CD4-positive, alpha-beta memory T cell (primary cell): ENCODE data around the gene CHURC1. TPM values are rescaled to one million over a fixed set of nuclear protein-coding genes. Genes with fewer than 3 reads are reported as not detected.

Experiments used
- CTCF ChIA-PET: fragments of 350-600 bp; sonication (Branson Sonifier 250); formaldehyde crosslinking; loops from one replicate; lab custom pipeline; 2021; ENCODE audit warnings: inconsistent platforms; ENCODE audit not compliant: partially characterized antibody; lab: Charles Lee
- POLR2A ChIA-PET: fragments of 350-600 bp; sonication (Branson Sonifier 250); formaldehyde crosslinking; loops from one replicate; lab custom pipeline; 2021; ENCODE audit not compliant: partially characterized antibody; lab: Charles Lee
- DNase-seq, 5 donors: peaks; one replicate each; pipeline versions ENCODE4 v3.0.0 to v3.0.0-alpha.2; 2020 to 2022; ENCODE audit warnings: mixed read lengths in 1 of 5
- H3K27ac ChIP-seq: one replicate; pipeline ENCODE4 v1.7.0; 2013; ENCODE audit warnings: low read depth, low read length
- H3K27me3 ChIP-seq: 2 replicates; pipeline ENCODE4 v1.7.0; 2013; ENCODE audit warnings: mild to moderate bottlenecking, low read length, moderate library complexity; ENCODE audit not compliant: insufficient read depth
- H3K36me3 ChIP-seq: 2 replicates; pipeline ENCODE4 v1.7.0; 2013; ENCODE audit warnings: mild to moderate bottlenecking, low read length, moderate library complexity; ENCODE audit not compliant: insufficient read depth
- H3K4me1 ChIP-seq: 2 replicates; pipeline ENCODE4 v1.7.0; 2013; ENCODE audit warnings: mild to moderate bottlenecking, low read length, moderate library complexity; ENCODE audit not compliant: insufficient read depth
- H3K4me3 ChIP-seq, 2 donors: one replicate each; pipeline ENCODE4 v1.7.0; 2013; ENCODE audit warnings: low read length in 2 of 2, mild to moderate bottlenecking in 1 of 2
- H3K9me3 ChIP-seq, 2 donors: one replicate each; pipeline ENCODE4 v1.7.0; 2013; ENCODE audit warnings: low read length in 2 of 2, control low read depth in 1 of 2; ENCODE audit not compliant: control insufficient read depth in 1 of 2
- H3K27ac Mint-ChIP-seq, 7 donors: one replicate each; pipeline ENCODE4 v1.8.0; 2020 to 2021; ENCODE audit warnings: mixed read lengths in 7 of 7, mild to moderate bottlenecking in 6 of 7, inconsistent platforms in 3 of 7, moderate library complexity in 3 of 7
- H3K27me3 Mint-ChIP-seq, 2 donors: one replicate each; pipeline ENCODE4 v1.8.0; 2020 to 2021; ENCODE audit warnings: mixed read lengths in 2 of 2
- H3K36me3 Mint-ChIP-seq, 2 donors: one replicate each; pipeline ENCODE4 v1.8.0; 2020 to 2021; ENCODE audit warnings: mixed read lengths in 2 of 2, inconsistent platforms in 1 of 2, mild to moderate bottlenecking in 1 of 2
- H3K4me1 Mint-ChIP-seq, 4 donors: one replicate each; pipeline ENCODE4 v1.8.0; 2020 to 2021; ENCODE audit warnings: mixed read lengths in 4 of 4, mild to moderate bottlenecking in 1 of 4
- H3K4me3 Mint-ChIP-seq, 8 donors: one replicate each; pipeline ENCODE4 v1.8.0; 2020 to 2021; ENCODE audit warnings: mixed read lengths in 8 of 8, mild to moderate bottlenecking in 7 of 8, moderate library complexity in 6 of 8, inconsistent platforms in 3 of 8
- H3K9me3 Mint-ChIP-seq, 8 donors: one replicate each; pipeline ENCODE4 v1.8.0; 2020 to 2021; ENCODE audit warnings: mixed read lengths in 8 of 8, mild to moderate bottlenecking in 5 of 8, inconsistent platforms in 3 of 8, moderate library complexity in 1 of 8
- intact Hi-C: fragments of 100-400 bp; cut with micrococcal nuclease; formaldehyde crosslinking; loops from one replicate; pipeline ENCODE4 v1.15.1; 2023
- polyA plus RNA-seq, 2 donors: library from polyadenylated mRNA; unstranded; fragments of 300-500 nt; fragmentation: Illumina TruSeq; gene quantifications; one replicate each; pipeline ENCODE4 v1.2.3, GENCODE V29; 2021
- total RNA-seq, 2 experiments: library from RNA; stranded (reverse); gene quantifications; one replicate each; pipeline ENCODE4 v1.2.3, GENCODE V29; 2021

CHURC1 gene
- total and polyA plus RNA-seq, 4 experiments from 2014 or later: 112 to 176 (median 132) TPM

DNA sequence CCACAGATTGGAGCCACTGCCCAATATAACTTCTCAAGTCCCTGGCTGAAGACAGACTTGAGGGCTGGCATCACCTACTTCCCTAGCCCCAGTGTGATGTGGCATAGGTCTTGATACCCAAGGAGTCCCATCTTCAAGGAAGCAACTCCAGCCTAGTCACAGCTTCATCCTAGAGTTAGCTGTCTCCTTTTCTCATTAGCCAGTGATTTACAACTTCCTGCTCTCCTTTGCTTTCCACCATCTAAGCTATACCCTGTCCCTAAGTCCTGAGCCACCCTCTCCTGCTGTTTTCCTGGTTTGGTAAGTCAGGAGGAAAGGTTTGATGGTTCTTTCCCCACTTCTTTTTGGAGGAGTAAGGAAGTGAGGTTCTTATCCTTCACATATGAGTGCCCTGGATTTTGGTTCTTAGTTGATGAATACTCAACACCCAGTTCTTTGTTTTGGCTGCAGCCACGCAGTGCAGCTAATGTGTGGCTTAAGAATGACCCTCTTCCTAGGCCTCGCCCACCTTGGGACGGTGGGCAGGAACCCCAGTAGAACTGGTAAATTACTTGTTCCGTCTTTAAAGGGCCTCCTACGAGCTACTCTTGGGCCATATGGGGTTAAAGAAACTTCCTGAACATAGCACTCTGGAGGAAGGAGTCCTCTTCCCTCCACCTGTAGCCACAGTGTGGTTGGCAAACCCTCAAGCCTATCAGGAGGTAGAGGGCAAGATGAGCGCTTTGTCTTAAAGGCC lies 32.2 kb downstream of the CHURC1 start:
- DNase-seq: no peak
- intact Hi-C loops: no loop called here
- Histone ChIP-seq H3K36me3 (peaks cover 15% of the 10 kb centered on the region), H3K4me3 (no peak overlapping the region), H3K9me3 (no peaks in the 10 kb centered on the region), H3K27me3 (no peaks in the 10 kb centered on the region), H3K4me1 (no peaks in the 10 kb centered on the region), H3K27ac (no peak overlapping the region)
- H3K4me1 Mint-ChIP-seq: peaks cover 13 to 42% (median 25%) of the 10 kb centered on the region in 4 donors
- H3K27ac Mint-ChIP-seq: peak overlapping the region in 2 of 7 donors; percentile 35 to 72
- no peaks in the 10 kb centered on the region for H3K9me3 Mint-ChIP-seq
- H3K4me3 Mint-ChIP-seq: no peak overlapping the region
- ChIA-PET CTCF (interaction anchor here (0.6 kb wide), 1 partner anchor 113 kb away, joined by 3 read pairs; no protein-coding TSS in a partner anchor), POLR2A (interaction anchor here (0.8 kb wide), 1 partner anchor 32 kb away, joined by 3 read pairs; the partner anchor contains the start of gene CHURC1)
- no peaks in the 10 kb centered on the region for H3K27me3 Mint-ChIP-seq
- peaks cover 42 to 64% of the 10 kb centered on the region in 2 donors for H3K36me3 Mint-ChIP-seq

DNA sequence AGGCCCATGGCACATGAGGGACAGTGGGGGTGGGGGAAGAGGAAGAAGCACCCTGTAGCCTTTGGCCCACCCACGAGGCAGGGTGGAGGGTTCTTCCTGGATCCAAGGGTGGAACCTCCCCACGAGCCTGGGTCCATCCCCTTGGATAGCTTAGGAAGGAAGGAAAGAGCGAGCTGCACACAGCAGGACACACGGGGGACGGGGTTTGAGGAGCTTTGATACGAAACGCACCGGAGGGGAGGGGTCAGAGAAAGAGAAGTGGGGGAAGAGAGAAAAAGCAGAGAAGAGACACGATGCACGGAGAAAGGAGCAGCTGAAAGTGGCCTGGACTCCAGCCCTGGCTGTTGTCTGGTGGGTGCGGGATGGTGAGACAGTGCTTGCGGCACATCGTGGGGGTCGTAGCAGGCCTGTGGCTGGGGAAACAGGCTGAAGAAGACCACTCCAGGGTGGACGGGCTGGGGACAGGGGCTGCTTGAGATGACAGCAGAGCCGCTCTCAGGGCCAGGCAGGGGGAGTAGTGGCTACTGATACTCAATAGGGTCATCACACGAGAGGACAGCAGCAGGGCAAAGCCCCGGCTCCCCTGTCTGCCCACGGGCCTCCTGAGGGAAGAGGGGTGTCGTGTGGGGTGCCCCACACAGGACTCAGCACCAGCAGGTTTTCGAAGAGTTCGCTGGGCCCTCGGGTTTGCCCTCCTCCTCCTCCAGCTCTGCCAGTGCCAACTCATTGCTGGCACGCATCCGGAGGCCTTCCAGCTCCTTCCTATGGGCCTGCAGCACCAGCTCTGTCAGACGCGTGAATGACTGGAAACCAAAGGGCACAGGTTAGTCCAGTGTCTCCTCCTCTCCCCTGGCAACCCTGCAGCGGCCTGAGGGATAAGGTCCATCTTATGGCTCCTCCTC lies 33.7 kb downstream of the CHURC1 start:
- intact Hi-C loops: no loop called here
- Histone ChIP-seq H3K27me3 (no peaks in the 10 kb centered on the region), H3K36me3 (peaks cover 14% of the 10 kb centered on the region), H3K9me3 (no peaks in the 10 kb centered on the region), H3K27ac (no peak overlapping the region), H3K4me1 (no peaks in the 10 kb centered on the region), H3K4me3 (no peak overlapping the region)
- Mint-ChIP-seq H3K27ac (no peak overlapping the region), H3K9me3 (no peaks in the 10 kb centered on the region), H3K4me3 (no peak overlapping the region), H3K27me3 (no peaks in the 10 kb centered on the region), H3K4me1 (peaks cover 14 to 36% (median 22%) of the 10 kb centered on the region in 4 donors), H3K36me3 (peaks cover 37 to 53% of the 10 kb centered on the region in 2 donors)
- ChIA-PET CTCF (interaction anchor here (0.8 to 1.4 kb wide), 2 partner anchors 12 to 56 kb away, joined by 3 to 7 read pairs; no protein-coding TSS in a partner anchor), POLR2A (interaction anchor here (1.0 to 1.1 kb wide), 2 partner anchors 9 to 33 kb away, joined by 4 to 5 read pairs; no protein-coding TSS in a partner anchor)
- DNase-seq: no peak

DNA sequence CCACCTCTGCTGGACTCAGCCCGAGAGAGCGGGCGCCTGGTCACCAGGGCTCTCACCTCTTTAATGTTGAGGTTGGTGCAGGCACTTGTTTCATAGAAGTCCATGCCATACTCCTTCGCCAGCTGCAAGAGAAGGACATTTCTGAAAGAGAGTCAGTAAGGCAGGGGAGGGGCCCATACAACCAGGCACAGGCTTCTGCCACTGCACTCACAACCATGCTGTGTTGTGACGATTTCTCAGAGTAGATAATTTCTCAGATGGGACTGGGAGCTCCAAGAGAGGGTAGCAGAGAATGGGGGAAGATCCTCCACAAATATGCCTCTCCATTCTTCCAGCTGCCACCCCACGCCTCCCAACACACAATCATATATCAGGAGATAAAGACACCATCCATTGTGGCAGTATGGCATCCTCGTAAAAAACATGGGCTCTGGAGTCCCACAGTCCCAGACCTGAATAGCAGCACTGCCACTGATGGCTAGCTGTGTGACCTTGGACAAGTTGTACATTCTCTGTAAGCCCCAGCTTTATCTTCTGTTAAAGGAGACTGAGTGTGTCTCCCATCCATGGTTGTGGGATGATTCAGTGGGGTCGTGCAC lies 34.5 kb downstream of the CHURC1 start:
- peaks cover 10 to 28% (median 18%) of the 10 kb centered on the region in 4 donors for H3K4me1 Mint-ChIP-seq
- H3K4me1 ChIP-seq: no peaks in the 10 kb centered on the region
- ChIA-PET POLR2A (no interaction called here), CTCF (interaction anchor here (0.7 kb wide), 1 partner anchor 542 kb away, joined by 3 read pairs; no protein-coding TSS in a partner anchor)
- H3K27me3 ChIP-seq: no peaks in the 10 kb centered on the region
- no peak overlapping the region for H3K27ac Mint-ChIP-seq
- intact Hi-C loops: no loop called here
- no peaks in the 10 kb centered on the region for H3K9me3 ChIP-seq
- H3K27me3 Mint-ChIP-seq: no peaks in the 10 kb centered on the region
- H3K27ac ChIP-seq: no peak overlapping the region
- H3K36me3 Mint-ChIP-seq: peaks cover 35 to 51% of the 10 kb centered on the region in 2 donors
- H3K4me3 ChIP-seq: no peak overlapping the region
- no peak overlapping the region for H3K4me3 Mint-ChIP-seq
- no peaks in the 10 kb centered on the region for H3K9me3 Mint-ChIP-seq
- no peak for DNase-seq
- H3K36me3 ChIP-seq: peaks cover 6% of the 10 kb centered on the region

DNA sequence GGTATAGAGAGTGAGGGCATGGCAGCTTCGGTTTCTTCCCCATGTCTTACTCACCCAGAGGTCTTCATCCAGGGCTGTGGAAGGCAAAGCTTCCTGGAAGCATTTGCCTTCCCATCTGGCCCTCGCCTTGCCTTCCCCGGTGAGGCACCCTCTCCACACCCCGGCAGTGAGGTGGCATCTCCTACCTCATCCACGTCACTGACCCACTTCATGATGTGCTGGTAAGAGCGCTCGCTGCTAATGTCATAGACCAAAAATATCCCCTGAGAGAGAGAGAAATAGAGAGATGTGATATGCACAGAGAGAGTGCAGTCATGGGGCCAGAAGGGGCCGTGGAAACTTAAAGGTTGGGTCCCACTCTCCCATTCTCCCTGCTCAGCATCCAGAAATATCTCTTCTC lies 36.6 kb downstream of the CHURC1 start:
- peak overlapping the region in 1 of 7 donors; percentile 19 for H3K27ac Mint-ChIP-seq
- Histone ChIP-seq H3K27ac (no peak overlapping the region), H3K36me3 (peaks cover 6% of the 10 kb centered on the region), H3K4me1 (no peaks in the 10 kb centered on the region), H3K27me3 (no peaks in the 10 kb centered on the region), H3K4me3 (no peak overlapping the region), H3K9me3 (no peaks in the 10 kb centered on the region)
- no peak overlapping the region for H3K4me3 Mint-ChIP-seq
- H3K27me3 Mint-ChIP-seq: no peaks in the 10 kb centered on the region
- POLR2A ChIA-PET: interaction anchor here (1.1 kb wide), 1 partner anchor 36 kb away, joined by 3 read pairs; the partner anchor contains the start of gene FNTB
- peaks cover 3 to 12% (median 8%) of the 10 kb centered on the region in 4 donors for H3K4me1 Mint-ChIP-seq
- intact Hi-C loops: no loop called here
- CTCF ChIA-PET: interaction anchor here (0.9 to 2.4 kb wide), 2 partner anchors 11 to 36 kb away, joined by 3 to 5 read pairs; partner anchors contain the start of gene FNTB
- DNase-seq: no peak
- H3K36me3 Mint-ChIP-seq: peaks cover 33 to 43% of the 10 kb centered on the region in 2 donors
- H3K9me3 Mint-ChIP-seq: no peaks in the 10 kb centered on the region

DNA sequence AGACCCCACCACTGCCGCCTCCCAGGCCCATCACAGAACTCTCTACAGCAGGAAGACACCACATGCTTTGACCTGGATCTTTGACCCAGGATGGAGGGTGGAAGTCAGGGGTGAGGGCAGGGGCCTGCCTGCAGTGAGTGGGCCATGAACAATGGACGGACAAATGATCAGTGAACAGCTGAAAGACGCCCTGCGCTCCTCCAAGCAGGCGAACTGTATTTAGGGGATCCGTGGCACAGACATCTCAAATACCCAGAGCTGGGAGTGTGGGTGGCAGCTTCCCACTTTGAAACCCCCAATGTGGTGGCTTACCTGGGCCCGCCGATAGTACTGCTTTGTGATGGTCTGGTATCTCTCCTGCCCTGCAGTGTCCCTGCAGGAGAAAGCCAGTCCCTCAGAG lies 37.0 kb downstream of the CHURC1 start:
- Histone ChIP-seq H3K4me3 (no peak overlapping the region), H3K27ac (no peak overlapping the region), H3K9me3 (no peaks in the 10 kb centered on the region), H3K36me3 (peaks cover 6% of the 10 kb centered on the region), H3K4me1 (no peaks in the 10 kb centered on the region), H3K27me3 (no peaks in the 10 kb centered on the region)
- Mint-ChIP-seq H3K4me3 (no peak overlapping the region), H3K36me3 (peaks cover 30 to 41% of the 10 kb centered on the region in 2 donors), H3K9me3 (no peaks in the 10 kb centered on the region), H3K4me1 (peaks cover 3 to 11% (median 4%) of the 10 kb centered on the region in 4 donors), H3K27me3 (no peaks in the 10 kb centered on the region), H3K27ac (peak overlapping the region in 1 of 7 donors; percentile 19)
- no peak for DNase-seq
- ChIA-PET CTCF (interaction anchor here (0.9 to 2.4 kb wide), 2 partner anchors 11 to 35 kb away, joined by 3 to 5 read pairs; partner anchors contain the start of gene FNTB), POLR2A (interaction anchor here (1.1 kb wide), 1 partner anchor 36 kb away, joined by 3 read pairs; the partner anchor contains the start of gene FNTB)
- intact Hi-C loops: no loop called here

DNA sequence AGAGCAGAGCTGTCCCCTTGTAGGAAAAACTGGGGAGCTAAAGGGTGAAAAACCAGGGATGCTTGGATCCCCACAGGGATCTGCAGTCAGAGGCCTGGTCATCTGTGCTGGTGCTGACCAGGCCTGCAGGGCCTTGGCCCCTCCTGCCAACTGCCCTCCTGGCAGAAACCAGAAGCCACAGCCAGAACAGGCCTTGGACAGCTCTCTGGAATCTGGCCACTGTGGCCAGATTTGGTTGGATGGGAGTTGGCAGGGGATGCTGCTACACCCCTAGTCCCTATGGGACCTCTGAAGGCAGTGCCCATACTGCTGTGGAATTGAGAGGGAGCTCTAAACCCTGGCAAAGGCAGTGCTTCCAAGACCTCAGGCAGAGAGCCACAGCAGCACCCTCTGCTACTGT lies 37.5 kb downstream of the CHURC1 start:
- intact Hi-C loops: no loop called here
- Mint-ChIP-seq H3K4me3 (no peak overlapping the region), H3K4me1 (peaks cover 0 to 9% (median 2%) of the 10 kb centered on the region in 4 donors), H3K27me3 (no peaks in the 10 kb centered on the region), H3K9me3 (no peaks in the 10 kb centered on the region), H3K36me3 (peaks cover 29 to 38% of the 10 kb centered on the region in 2 donors), H3K27ac (no peak overlapping the region)
- Histone ChIP-seq H3K27me3 (no peaks in the 10 kb centered on the region), H3K36me3 (peaks cover 6% of the 10 kb centered on the region), H3K4me3 (no peak overlapping the region), H3K9me3 (no peaks in the 10 kb centered on the region), H3K4me1 (no peaks in the 10 kb centered on the region), H3K27ac (no peak overlapping the region)
- CTCF ChIA-PET: interaction anchor here (0.9 to 2.4 kb wide), 2 partner anchors 12 to 35 kb away, joined by 3 to 5 read pairs; partner anchors contain the start of gene FNTB
- POLR2A ChIA-PET: interaction anchor here (1.1 kb wide), 1 partner anchor 35 kb away, joined by 3 read pairs; the partner anchor contains the start of gene FNTB
- DNase-seq: no peak
